GM19324 (cell line): Measurements from ENCODE around the gene NTN5.
"Not testable (repeated sequence)": the region's sequence is repeated elsewhere in the genome, so short reads cannot be mapped to it uniquely, and the experiment has no call there.

Source experiments
- ATAC-seq: cut with Tn5 transposase; IDR thresholded peaks from one replicate; pipeline ENCODE4 v1.9.1; 2021; ENCODE audit warnings: mild to moderate bottlenecking, moderate library complexity; ENCODE audit not compliant: unreplicated experiment, low FRiP score

NTN5 gene, protein sequence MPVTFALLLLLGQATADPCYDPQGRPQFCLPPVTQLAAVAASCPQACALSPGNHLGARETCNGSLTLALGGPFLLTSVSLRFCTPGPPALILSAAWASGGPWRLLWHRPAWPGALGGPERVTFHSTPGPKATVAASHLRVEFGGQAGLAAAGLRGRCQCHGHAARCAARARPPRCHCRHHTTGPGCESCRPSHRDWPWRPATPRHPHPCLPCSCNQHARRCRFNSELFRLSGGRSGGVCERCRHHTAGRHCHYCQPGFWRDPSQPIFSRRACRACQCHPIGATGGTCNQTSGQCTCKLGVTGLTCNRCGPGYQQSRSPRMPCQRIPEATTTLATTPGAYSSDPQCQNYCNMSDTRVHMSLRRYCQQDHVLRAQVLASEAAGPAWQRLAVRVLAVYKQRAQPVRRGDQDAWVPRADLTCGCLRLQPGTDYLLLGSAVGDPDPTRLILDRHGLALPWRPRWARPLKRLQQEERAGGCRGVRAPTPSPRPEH

DNA sequence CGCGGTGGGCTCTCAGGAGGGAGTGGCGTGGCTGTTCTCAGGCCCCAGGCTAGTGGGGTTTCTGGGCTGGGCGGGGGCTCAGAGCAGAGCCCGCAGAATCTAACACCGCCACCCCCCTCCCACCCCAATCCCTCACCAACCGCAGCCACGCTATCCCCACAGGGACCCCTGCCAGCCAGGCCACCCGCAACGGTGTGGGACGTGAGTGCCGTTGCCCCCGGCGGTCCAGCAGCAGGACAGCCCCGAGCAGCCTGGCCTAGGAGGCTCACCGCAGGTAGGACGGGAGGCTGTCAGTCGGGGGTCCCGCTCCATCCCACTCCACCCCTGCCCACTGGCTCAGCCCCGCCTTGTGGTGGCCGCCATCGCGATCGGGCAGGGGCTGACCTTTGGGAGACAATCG, at the start of gene NTN5:
Gene NTN5, minus strand, starts transcription at position 24 of the 400 bp plus-strand sequence. CDS start 2,031 bp downstream, outside the sequence.
- ATAC-seq = no peak

DNA sequence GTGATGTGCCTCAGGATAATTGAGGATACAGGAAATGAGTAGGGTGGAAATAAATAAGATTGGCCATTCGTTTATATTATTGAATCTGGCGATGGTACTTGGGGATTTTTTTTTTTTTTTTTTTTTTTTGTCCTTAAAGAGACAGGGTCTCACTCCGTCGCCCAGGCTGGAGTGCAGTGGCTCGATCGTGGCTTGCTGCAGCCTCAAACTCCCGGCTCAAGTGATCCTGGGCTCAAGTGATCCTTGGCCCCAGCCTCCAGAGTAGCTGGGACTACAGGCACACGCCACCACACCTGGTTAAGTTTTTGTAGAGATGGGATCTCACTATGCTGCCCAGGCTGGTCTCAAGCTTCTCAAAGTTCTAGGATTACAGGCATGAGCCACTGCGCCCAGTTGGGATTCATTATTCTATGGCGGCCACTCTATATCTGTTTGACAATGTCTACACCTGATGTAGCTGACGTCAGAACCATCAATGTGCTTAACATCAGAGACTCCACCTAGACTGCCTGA, 49.4 kb upstream of the NTN5 start:
- ATAC-seq = no peak

GRCh38 chr19:48720613-48721296, 47.9 kb upstream of the NTN5 start:
- ATAC-seq = peak; percentile 82

DNA sequence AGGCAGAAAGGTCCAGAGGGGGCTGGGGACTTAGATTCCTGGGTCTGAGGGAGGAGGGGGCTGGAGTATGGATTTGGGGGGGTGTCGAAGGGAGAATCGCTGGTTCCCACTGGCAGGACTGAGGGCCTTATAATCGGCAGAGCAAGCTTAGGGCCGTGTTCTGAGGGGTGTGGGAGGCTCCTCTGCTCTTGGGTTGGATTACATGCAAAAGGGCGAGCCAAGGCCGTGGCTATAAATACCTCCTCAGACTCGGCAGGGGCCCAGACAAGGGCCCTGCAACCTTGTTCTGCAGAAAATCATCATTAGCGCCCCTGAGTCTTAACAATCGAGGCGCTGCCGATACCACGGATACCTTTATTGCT, 47.4 kb upstream of the NTN5 start:
- no peak for ATAC-seq

- ATAC-seq = no peak
Measured at GRCh38 chr19:48719263-48720171, 46.7 kb upstream of the NTN5 start, which contains the start of gene MAMSTR. Gene MAMSTR, minus strand, starts transcription at chr19:48719725. Its CDS starts 694 bp downstream, at chr19:48719031.

- ATAC-seq = no peak
Measured at GRCh38 chr19:48718711-48719231, 46.0 kb upstream of the NTN5 start.

GRCh38 chr19:48718106-48718505, 45.3 kb upstream of the NTN5 start:
- ATAC-seq = not testable (repeated sequence)

DNA sequence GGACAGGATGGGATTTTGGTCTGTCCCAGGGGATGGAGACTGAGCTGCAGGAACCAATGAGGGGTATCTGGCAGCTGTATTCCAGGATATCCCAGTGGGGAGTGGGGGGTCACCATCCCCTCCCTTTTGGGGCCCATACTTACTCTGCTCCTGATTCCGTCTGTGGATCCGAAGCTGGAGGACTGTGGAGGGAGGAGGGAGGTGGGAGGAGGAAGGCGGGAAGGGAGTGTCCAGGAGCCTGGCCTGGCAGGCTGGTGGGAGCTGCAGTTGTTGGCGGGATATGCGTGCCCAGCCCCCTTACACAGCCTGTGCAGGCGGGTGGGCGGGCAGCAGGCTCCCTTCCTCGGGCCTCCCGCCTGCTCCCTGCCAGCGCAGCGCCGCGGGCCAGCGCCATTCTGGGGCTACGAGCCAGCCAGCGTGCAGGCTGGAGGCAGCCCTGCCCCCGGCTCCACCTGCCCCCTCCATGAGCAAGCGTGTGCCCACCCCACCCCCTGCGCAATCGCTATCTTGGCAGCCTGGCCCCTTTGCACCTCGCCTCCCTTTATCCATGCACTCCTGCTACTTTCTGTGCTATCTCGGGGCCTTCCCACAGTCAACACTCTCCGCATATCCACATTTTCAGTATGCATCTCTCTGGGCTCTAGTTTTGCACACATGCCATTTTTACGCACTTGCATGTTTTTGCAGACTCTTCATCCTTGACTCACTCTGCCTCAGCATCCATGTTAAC, 43.9 kb upstream of the NTN5 start:
- no peak for ATAC-seq

DNA sequence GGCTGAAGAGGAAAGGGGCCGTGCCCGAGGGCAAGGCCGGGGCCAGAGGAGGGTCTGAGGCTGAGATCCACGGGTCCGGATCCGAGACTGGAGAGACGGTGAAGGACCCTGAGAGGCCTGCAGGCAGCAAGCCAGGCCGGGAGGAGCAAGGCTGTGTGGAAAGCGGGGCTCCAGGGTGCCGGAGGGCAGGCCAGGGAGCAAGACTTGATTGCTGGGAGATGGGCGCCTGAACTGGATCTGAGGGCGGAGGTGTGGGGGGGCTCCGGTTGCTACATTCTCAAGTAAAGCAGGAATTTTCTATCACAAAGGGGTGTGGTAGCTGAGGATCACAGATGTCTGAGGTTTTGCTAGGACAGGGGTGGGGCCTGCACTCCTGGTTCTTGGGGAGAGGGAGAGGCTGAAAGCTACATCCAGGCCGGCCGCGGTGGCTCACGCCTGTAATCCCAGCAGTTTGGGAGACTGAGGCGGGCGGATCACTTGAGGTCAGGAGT, 42.9 kb upstream of the NTN5 start:
- ATAC-seq = no peak

DNA sequence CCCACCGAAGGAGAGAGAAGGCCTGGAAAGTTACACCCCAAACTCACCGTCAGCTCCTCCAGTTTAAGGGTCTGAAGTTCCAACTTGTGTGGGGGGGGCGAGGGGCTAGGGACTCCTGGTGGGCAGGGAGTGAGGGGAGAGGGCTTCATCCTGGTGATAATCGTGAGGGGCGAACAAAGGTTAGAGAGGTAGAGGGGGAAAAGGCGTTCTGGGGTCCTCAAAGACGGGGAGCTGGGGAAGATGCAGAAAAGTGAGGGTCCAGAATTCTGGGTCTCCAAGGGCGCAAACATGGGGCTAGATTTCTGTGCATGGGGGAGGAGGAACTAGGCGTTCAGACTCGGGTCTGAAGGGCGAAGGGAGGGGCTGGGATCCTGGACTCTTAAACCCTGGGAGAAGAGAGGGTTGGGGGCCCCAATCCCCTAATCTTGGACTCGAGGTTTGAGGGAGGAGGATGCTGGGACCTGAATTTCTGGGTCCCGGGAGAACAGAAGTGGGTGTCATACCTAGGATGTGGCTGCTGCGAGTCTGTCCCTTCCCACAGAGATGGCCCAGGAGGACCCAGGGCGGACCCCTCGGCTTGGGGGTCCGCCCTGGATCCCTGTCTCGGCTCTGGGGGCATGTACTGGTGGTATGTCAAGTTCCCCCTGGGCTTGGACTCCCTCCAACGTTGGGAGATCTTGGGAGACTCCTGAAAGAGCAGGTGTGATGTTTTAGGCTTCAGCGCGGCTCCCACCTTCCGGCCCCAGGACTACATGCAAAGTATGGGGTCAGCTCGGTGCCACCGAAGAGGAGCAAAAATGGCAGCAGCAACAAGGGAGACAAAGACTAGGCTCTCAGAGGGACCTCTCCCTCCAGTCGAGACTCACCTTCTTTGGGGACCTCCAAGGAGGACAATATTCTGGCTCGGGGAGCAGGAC, 42.2 kb upstream of the NTN5 start:
- ATAC-seq = no peak

DNA sequence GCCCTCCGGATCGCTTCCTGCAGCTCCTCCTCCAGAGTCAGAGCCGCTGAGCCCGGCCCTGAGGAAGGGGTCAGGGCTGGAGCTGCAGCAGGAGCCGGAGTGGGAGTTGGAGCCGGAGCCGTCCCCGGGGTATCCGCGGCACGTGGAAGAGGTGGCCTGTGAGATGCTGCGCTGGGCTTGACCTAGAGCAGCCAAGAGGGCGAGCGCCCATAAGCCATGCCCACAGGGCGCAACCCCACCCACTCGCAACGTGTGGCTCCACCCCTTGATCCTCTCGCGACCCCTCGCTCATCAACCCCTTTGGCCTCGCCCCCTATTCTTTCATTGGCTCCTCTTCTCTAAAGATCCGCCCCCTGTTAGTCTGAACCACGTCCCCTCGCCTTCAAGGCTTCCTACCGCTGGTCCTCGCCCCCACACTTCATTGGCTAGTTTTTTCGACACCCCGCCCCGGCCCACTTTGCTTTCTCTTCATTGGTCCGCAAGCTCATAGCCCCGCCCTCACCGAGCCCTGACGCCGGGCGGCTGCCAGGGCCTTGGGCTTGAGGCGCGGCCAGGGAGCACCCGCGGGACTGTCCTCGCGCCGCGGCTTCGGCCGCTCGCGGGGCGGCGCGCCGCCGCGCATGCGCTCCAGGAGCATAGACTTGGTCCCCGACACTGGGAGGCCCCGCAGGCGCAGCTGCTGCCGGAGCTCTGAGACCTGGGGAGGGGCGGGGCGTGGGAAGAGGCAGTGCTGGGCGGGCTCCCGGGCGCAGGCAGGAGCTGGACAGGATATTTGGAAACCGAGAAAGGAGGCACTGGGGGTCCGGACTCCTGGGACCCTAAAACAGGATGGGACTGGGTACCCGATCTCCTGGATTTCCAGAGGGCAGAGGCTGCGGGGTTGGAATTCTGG, 41.3 kb upstream of the NTN5 start:
- peak; percentile 89 for ATAC-seq

DNA sequence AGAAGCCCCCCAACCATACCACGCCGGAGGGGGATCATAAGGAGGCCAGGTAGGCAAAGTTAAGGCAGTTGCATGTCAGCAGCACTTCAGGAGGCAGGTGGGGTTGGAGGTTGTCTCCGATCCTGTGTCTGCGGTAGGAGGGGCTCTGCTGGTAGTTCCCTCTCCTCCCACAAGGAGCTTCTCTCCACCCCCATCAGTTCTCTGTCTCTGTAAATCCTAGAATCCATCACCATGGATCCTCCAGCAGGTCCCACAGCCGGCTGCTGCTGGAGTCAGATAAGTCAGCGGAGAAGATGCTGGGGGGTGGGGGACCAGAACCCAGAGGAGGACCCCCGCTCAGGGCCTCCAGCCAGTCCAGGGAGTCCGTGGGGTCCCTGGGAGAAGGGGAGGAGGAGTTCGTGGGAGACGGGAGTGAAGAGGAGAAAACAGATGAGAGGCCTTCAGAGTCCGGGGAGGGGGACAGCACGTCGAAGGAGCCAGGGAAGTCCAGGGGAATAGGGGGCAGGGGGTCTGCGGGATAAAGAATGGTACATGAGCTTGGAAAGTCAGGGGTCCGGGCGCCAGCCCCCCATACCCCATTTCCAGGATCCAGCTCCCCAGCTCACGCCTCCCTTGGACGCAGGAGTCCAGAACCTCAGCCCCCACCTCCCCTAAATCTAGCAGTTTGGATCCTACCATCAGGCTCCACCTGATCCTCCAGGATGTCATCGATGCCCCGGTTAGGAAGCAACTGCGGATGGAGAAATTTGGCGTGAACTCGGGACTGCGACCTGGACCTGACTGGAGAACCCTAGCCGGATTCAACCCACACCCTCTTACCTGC, 40.4 kb upstream of the NTN5 start:
- ATAC-seq = no peak

DNA sequence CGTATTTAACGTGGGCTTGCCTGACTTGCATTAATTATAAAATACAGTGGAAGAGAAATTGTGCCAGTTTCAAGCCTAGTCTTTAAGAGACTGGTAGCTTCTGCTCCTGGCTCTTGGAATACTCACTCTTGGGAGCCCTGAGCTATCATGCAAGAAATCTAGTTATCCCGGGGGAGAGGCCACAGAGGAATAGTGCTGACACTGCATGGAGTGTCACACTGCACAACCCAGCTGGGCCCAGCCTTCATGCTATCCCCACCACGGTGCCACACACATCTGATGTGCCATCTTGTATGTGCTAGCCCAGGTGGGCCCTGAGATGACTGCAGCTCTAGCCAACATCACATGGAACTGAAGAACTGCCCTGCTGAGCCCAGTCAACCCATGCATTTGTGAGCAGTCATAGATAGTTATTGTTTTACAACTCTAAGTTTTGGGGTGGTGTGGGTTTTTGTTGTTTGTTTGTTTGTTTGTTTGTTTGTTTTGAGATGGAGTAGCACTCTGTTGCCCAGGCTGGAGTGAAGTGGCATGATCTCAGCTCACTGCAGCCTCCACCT, 38.4 kb upstream of the NTN5 start:
- no peak for ATAC-seq

GRCh38 chr19:48708471-48708870, 35.7 kb upstream of the NTN5 start:
- no peak for ATAC-seq

- ATAC-seq = no peak
Measured at GRCh38 chr19:48705431-48705830, 32.6 kb upstream of the NTN5 start.

- ATAC-seq = no peak
Measured at GRCh38 chr19:48703316-48703715, 30.5 kb upstream of the NTN5 start.
